Glomerular endothelial cell (primary cell): ENCODE results near the gene SUSD3. TPM values are rescaled to one million over a fixed set of nuclear protein-coding genes. Genes with fewer than 3 reads are reported as not detected.

Experiments used
- DNase-seq: peaks from one replicate; pipeline ENCODE4 v3.0.0-alpha.2; 2011; ENCODE audit warnings: low read depth, low spot score; ENCODE audit errors: extremely low read depth
- total RNA-seq: library from RNA; depleted of rRNA; stranded (reverse); fragments of >200 nt; gene quantifications from 2 replicates; pipeline ENCODE4 v1.2.3, GENCODE V29; 2015

The SUSD3 gene
- total RNA-seq, 1 donor from 2014 or later: not detected

- no peak for DNase-seq
Observed at GRCh38 chr9:93072383-93072795, 13.9 kb downstream of the SUSD3 start.

- no peak for DNase-seq
Observed at GRCh38 chr9:93076101-93076791, 17.7 kb downstream of the SUSD3 start.

GRCh38 chr9:93076792-93077128 is 18.3 kb downstream of the SUSD3 start:
- no peak for DNase-seq

GRCh38 chr9:93077367-93077766 is 18.9 kb downstream of the SUSD3 start:
- DNase-seq: no peak

GRCh38 chr9:93077811-93078210 is 19.3 kb downstream of the SUSD3 start:
- DNase-seq: no peak

- DNase-seq: no peak
Observed at GRCh38 chr9:93079371-93079770, 20.9 kb downstream of the SUSD3 start.

- no peak for DNase-seq
Observed at GRCh38 chr9:93080406-93080805, 21.9 kb downstream of the SUSD3 start.

GRCh38 chr9:93081081-93081529 is 22.6 kb downstream of the SUSD3 start:
- DNase-seq: no peak

- no peak for DNase-seq
Observed at GRCh38 chr9:93081931-93082330, 23.4 kb downstream of the SUSD3 start.

- no peak for DNase-seq
Observed at GRCh38 chr9:93082841-93083411, 24.4 kb downstream of the SUSD3 start.

- no peak for DNase-seq
Observed at GRCh38 chr9:93083592-93084470, 25.3 kb downstream of the SUSD3 start.

- no peak for DNase-seq
Observed at GRCh38 chr9:93084471-93084881, 26.0 kb downstream of the SUSD3 start.

- DNase-seq: no peak
Observed at GRCh38 chr9:93085676-93086075, 27.2 kb downstream of the SUSD3 start.

- DNase-seq: no peak
Observed at GRCh38 chr9:93086447-93087224, 28.1 kb downstream of the SUSD3 start.

GRCh38 chr9:93087971-93088655 is 29.6 kb downstream of the SUSD3 start:
- no peak for DNase-seq

GRCh38 chr9:93088656-93089015 is 30.1 kb downstream of the SUSD3 start:
- DNase-seq: no peak

- no peak for DNase-seq
Observed at GRCh38 chr9:93089024-93089423, 30.5 kb downstream of the SUSD3 start.

- no peak for DNase-seq
Observed at GRCh38 chr9:93089481-93089991, 31.0 kb downstream of the SUSD3 start.

GRCh38 chr9:93090091-93090655 is 31.7 kb downstream of the SUSD3 start:
- DNase-seq: no peak

- no peak for DNase-seq
Observed at GRCh38 chr9:93091056-93091452, 32.6 kb downstream of the SUSD3 start.
